RWPE1 (cell line): ENCODE results near the gene KCTD19.

ENCODE experiments used
- CTCF ChIA-PET: fragments of 350-600 bp; sonication (Branson Sonifier 250); formaldehyde crosslinking; extraction: SDS; loops from one replicate; lab custom pipeline; 2021; lab: Yijun Ruan, JAX
- POLR2A ChIA-PET: fragments of 400-600 bp; formaldehyde crosslinking; extraction: SDS; loops from one replicate; lab custom pipeline; 2020; ENCODE audit warnings: antibody characterized with exemption; ENCODE audit not compliant: low non-redundant PET; lab: Yijun Ruan, JAX
- DNase-seq: peaks from one replicate; pipeline ENCODE4 v3.0.0; 2012; ENCODE audit warnings: low spot score
- H3K27ac ChIP-seq: fragments of 450-650 bp; 2 replicates; pipeline ENCODE4 v1.5.1; 2017
- CTCF ChIP-seq: fragments of 450-650 bp; conservative IDR thresholded peaks from 2 replicates; pipeline ENCODE4 v1.5.1; 2017; ENCODE audit warnings: low read depth, mild to moderate bottlenecking

KCTD19 gene

GRCh38 chr16:67254801-67255552 lies 71.6 kb downstream of the KCTD19 start:
- DNase-seq, result no peak
- ChIA-PET CTCF (interaction anchor here (1.1 kb wide), 1 partner anchor 22 kb away, joined by 4 read pairs; no protein-coding TSS in a partner anchor), POLR2A (no interaction called here)
- no peak for TF ChIP-seq CTCF
- no peak overlapping the region for H3K27ac ChIP-seq

GRCh38 chr16:67252609-67253497 lies 73.7 kb downstream of the KCTD19 start:
- ChIA-PET POLR2A (no interaction called here), CTCF (no interaction called here)
- no peak for DNase-seq
- peak overlapping the region; percentile 20 for H3K27ac ChIP-seq
- TF ChIP-seq CTCF, result no peak

GRCh38 chr16:67250045-67250327 lies 76.6 kb downstream of the KCTD19 start:
- ChIA-PET CTCF (interaction anchor here (1.0 to 1.5 kb wide), 2 partner anchors 14 to 75 kb away, joined by 3 read pairs; no protein-coding TSS in a partner anchor), POLR2A (no interaction called here)
- DNase-seq, result no peak
- no peak for TF ChIP-seq CTCF
- H3K27ac ChIP-seq, result no peak overlapping the region

GRCh38 chr16:67249178-67250044 lies 77.1 kb downstream of the KCTD19 start:
- H3K27ac ChIP-seq, result peak overlapping the region; percentile 92
- POLR2A ChIA-PET, result no interaction called here
- CTCF ChIA-PET, result interaction anchor here (0.7 to 1.5 kb wide), 4 partner anchors 15 to 178 kb away, joined by 3 read pairs; no protein-coding TSS in a partner anchor
- TF ChIP-seq CTCF, result no peak
- no peak for DNase-seq

- peak within 1 kb of the TSS; percentile 92 for H3K27ac ChIP-seq
- peak; percentile 28; the same call in 1 of the 2 replicates for TF ChIP-seq CTCF
- ChIA-PET CTCF (interaction anchor here (0.7 to 1.5 kb wide), 5 partner anchors 12 to 179 kb away, joined by 3 read pairs; no protein-coding TSS in a partner anchor), POLR2A (interaction anchor here (0.9 kb wide), 1 partner anchor 29 kb away, joined by 4 read pairs; no protein-coding TSS in a partner anchor)
- no peak for DNase-seq
Measured at GRCh38 chr16:67248401-67249177, 78.0 kb downstream of the KCTD19 start, which contains the start of gene SLC9A5. TSS of gene SLC9A5 (plus strand) at chr16:67248979. CDS start at chr16:67249015, 36 bp downstream.
